Islet precursor cell (in vitro differentiated cells): Measurements from ENCODE around the gene PLD5.
"Not testable (repeated sequence)": the region's sequence is repeated elsewhere in the genome, so short reads cannot be mapped to it uniquely, and the experiment has no call there.

Experiments used
- DNase-seq: peaks from one replicate; pipeline ENCODE4 v3.0.0-alpha.2; 2018

Gene PLD5

DNA sequence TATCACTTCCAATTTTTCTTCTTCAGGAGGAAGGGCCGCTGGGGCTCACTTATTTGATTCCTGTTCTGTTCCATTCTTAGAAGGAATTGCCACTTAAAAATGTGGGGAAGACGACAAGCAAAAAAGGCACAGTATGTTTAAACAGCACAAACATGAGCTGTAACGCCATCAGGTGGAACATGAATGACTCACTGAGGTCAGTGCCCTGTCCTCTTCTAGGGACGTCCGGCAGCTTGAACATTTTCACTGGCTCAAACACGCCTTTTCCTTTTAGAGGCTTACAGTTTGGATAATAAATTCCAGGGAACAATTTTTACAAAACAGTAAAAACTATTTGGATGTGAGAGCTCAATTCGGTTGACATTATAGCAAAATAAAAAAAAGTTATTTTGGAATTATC lies 260.1 kb downstream of the PLD5 start:
- DNase-seq: not testable (repeated sequence)

DNA sequence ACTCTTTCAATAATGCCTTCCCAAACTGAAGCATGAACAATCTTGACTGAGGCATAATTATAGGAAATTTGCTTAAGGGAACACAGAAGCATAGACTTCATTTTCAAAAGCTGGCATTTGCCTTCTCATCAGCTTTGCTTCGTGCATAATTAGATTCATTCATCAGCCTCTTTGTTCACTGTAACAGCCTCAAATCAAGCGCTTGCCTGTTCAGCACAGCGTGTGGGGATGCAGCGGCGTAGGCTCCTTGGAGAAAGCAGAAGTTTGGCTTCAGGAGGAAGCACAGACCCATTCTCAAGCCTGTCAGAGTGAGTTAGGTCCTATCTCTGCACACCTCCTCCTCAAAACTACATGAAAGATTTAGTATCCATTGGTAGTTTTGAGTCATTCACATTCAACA lies 279.2 kb downstream of the PLD5 start:
- no peak for DNase-seq

DNA sequence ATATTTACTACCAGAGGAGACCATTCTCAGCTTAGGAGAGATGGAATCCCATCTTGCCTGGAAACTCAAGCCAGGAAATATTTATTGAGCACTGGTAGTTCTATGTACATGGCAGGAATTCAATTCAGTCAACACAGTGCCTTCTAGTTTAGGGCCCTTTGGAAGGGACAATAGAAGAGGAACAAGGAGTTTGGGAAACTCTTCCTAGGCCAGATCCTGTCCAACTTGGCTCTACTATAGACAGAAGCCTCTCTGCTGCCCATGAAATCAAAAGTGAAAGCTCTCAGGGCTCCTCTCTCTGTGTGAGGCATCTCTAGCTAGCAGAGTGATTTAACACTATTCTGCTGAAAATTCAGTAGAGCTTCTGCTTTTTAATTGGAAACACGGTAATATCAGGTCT lies 281.0 kb downstream of the PLD5 start:
- DNase-seq: no peak

DNA sequence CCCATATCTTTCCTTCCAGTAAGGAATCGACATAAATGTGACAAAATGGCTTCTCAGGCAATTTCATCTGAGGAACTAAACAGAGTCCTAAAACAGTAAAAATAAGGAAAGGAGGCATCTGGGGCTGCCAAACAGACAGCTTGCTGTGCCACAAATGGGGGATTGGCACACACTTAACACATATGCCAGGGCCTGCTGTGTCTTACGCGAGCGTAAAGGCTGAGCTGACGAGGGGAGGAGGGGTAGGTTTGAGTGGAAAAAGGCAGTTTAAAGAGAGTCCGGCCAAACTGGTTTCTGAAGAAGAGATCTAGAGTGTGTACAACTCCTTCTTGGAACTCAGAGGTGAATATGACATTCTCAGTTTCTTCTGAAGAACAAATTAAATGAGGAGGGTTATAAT lies 281.5 kb downstream of the PLD5 start:
- DNase-seq: no peak

DNA sequence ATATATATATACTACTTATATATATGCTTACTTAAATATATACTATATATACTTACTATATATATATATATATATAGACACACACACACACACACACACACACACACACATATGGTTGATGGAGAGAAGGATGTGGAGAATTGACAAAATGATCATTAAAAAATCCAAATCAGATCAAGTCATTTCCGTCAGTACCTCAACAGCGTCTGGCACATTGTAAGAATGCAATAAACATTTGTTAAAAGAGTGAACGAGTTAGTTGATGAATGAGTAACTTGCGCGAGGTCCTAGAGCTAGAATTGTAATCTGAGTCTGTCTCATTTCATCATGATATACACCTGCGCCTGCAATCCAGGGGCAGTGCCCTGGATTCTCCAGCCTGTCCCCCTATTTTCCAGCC lies 282.6 kb downstream of the PLD5 start:
- no peak for DNase-seq

DNA sequence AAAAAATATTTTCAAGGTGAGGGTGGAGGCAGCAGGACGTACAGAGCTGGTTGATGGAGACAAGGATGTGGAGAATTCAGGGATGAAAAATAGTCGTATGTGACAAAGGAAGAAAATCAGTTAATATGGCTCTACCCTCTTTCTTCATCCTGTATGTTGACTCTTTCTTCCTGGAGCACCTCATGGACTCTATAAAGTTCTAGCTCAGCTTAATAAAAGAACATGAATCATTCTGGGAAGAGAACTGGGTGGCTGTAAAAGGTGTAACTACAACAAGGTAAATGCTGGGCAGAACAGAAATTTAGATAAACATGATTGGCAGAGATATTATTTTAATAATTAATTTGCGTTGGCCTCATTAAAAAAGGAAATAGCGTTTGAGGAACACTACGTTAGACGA lies 283.8 kb downstream of the PLD5 start:
- DNase-seq: no peak

DNA sequence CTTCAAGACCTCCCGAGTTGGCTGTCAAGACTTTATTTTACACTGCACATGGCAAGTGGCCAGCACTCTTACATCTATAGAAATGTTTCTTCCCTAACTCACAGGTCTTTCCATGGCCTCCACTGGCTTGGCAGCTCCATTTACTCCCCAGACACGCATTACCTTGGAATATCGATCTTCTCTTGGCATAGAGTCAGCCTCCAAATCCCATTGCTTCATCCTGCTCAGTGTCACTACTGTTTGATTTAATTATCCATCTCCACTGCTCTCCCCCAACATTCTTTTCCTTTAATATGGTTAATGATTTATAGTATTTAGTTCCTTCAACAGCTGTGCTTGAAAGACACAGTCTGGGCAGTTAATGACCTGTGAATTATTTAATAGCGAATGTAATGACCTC lies 284.4 kb downstream of the PLD5 start:
- no peak for DNase-seq

DNA sequence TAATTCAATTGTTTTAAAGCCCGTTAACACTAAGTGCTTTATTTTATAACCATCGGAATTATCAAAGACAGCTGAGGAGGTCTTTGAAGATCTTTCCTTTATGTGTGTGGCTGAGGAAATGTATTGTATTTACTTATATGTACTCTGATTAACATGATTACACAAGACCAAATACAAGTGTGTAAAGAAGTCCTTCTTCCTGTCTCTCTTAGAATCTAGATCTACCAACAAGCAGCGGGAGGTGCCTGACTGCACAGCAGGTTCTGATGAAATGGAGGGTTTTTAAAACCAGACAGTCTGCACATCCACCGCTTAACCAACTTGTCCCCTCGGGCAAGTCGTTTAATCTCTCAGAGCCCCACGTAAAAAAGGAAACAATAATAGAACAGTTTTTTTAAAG lies 285.1 kb downstream of the PLD5 start:
- no peak for DNase-seq

DNA sequence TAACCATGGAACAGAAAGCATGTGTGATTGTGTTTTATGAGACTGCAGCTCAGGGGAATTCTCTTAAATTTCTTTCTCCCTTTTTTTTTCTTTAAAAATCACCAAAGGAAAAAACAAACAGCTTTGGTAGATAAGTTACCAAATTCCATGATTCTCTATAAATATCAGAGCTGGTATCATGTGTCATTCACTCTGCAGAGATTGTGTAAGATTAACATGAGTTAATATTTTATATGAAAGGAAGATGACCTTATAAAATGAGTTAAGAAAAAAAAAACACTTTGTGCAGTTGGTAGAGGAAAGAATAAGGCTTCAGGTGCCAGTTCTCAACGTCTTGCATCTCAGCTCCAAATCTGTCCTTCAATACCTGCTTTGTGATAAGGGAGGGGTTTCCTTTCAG lies 287.4 kb downstream of the PLD5 start:
- no peak for DNase-seq

DNA sequence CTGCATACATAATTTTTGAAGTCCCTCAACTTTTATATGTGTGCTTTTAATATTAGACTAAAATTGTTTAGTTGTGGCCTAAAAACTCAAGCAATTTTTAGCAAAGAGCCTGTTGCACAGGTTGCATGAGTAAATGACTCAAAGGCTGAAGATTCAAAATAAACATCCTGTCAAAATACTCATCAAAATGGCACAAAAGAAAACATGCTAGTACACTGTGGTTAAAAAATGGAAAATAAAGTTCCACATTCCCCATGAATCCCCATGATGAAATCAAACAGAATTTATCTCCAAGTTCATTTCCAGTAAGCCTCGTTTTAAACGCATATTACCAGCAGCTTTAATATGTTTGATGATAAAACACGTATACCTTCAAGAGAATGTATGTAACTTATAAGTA lies 295.5 kb downstream of the PLD5 start:
- DNase-seq: no peak

DNA sequence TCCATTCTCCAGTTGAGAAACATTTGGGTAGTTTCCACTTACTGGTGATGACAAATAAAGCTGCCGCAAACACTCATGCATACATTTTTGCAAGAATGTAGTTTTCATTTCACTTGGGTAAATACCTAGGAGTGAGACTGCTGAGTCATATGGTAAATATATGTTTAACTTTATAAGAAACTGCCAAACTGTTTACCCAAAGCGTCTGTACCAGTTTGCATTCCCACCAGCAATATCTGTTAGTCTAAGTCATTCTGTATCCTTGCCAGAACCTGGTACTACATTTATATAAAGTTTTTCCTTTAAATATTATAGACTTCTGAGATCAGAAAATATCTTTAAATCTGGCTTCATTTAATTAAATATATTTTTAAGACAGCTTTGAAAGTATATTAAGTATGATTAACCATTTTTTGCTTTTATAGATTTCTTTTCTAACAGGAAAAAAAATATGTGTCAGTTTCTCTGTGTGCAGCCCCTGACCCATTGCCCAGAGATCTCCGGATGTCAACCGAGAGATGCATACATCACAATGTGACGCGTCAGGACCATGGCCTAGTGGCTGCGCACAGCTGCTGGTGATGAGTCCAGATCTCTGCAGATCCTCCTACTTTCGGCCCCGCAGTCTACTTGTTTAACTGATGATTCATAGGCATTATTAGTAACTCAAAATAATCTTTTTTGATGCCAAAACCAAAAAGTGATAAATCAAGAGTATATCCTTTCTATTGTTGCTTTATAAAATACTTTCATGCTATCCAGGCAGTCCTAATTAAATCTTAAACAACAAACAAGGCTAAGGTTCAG lies 298.5 kb downstream of the PLD5 start:
- DNase-seq: no peak

DNA sequence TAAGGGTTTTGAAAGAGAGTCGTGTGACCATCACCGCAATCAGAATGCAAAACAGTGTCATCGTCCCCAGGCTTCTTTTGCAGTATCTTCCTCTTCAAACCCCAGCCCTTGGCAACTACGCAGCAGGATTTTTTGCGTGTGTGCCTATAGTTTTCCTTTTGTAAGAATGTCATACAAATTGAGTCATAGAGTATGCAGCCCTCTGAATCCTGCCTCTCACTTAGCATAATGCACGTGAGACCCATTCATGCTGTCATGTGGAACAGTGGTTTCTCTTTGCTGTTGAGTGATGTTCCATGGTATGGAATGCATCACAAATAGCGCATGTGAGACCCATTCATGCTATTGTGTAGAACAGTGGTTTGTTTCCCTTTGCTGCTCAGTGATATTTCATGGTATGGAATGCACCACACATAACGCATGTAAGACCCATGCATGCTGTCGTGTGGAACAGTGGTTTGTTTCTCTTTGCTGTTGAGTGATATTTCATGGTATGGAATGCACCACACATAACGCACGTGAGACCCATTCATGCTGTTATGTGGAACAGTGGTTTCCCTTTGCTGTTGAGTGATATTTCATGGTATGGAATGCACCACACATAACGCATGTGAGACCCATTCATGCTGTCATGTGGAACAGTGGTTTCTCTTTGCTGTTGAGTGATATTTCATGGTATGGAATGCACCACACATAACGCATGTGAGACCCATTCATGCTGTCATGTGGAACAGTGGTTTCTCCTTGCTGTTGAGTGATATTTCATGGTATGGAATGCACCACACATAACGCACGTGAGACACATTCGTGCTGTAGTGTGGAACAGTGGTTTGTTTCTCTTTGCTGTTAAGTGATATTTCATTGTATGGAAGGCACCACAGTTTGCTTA lies 299.4 kb downstream of the PLD5 start:
- not testable (repeated sequence) for DNase-seq

DNA sequence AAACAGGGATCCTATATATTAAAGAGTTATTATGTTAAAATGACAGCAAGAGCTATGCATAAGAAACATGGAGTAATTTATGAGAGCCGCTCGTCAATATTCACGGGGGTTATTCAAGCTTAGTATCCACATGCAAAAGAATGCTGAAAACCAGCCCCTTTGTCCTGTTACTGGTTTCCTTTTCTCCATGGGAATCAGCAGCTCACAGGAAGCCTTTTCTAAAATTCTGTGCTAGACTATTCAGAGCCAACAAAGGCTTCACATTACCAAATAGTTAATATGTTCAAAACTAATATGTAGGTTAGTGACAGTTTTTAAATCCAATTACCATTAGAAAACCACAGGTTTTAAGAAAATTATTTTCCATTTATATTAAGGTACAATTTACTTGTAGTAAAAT lies 300.0 kb downstream of the PLD5 start:
- no peak for DNase-seq

DNA sequence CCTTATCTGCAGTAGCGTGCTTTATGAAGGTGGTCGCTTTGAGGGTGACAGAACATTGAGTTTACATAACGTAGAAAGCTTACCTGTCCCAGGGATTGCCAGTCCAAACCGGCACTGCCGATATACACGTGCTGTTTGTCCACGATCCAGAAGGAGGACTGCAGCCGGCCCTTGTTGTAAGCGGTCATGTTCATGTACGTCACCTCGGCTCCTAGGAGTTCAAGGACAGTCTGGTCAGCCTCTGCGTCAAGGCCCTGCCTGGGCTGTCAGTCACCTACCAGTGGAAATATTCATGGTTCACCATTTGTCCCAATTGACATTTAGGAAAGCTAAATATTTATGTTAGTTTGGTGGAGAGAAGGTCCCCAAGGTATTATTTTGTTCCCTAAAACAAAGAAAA lies 304.6 kb downstream of the PLD5 start:
- DNase-seq: no peak

DNA sequence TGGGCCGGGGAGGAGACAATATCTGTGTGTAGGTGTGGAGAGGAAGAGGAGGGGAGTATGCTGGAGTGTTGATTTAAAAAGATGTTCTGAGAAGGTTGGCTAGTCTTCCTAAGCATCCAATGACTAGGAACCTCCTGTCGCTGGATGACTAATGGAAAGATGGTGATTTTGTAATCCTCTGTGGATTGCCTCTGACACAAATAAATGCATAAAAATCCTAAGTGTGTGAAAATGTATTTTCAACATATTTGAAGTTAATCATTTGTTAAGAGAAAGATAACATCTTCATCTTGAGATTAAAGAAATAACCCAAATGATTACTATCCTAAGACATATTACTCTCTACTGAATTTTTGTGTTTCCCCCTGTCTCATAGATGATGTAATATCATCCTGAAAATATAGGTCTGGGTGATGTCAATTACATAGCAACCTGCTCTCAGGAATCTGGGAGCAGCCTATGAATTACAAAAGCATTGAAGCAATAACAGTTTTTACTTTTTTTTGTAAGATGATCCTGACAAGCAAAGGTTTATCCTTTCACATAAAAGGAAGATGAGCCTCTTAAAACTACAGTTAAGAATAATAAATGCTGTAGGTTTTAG lies 305.1 kb downstream of the PLD5 start:
- DNase-seq: no peak

DNA sequence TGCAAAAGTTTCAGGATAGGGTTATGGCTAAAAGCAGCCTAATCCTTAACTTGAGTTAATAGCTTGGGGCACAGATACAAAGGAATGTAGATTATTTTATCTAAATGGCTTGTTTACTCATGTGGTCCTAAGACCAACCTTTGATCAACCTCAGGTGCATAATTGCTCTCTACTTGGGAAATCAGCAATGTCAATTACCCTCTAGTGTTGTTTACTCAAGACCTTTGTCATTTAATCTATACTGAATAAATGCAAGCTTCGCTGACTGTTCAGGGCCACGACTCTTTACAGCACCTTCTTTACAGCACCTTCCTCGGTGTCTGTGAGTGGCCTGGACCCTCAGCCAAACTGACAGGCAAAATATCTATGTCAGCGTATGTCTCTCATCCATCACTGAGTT lies 308.1 kb downstream of the PLD5 start:
- DNase-seq: no peak

DNA sequence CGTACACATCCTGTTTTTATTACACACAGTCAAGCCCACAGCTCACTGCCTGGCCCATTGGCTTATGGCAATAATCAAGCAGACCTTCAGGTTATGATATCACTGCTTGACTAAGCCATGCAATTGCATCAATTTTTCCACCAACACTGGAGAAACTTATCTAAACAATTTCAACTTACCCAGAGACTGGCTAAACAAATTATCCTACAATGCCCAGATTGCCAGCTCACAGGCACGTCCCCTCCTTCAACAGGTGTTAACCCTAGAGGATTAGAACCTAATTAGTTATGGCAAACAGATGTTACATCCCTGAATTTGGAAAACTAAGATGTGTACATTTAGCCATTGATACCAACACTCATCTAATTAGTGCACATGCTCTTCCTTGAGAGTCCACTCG lies 310.0 kb downstream of the PLD5 start:
- not testable (repeated sequence) for DNase-seq

DNA sequence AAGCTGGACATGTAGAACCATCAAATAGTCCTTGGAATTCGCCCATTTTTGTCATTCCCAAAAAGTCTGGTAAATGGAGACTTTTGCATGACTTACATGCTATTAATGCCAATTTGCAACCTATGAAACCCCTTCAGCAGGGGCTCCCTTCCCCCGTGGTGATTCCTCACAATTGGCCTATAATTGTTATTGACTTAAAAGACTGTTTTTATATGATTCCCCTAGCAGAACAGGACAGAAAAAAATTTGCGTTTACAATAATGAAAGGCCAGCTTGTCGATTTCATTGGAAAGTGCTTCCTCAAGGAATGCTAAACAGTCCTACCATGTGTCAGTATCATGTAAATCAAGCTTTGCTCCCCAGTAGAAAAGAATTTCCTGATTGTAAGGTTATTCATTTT lies 311.5 kb downstream of the PLD5 start:
- DNase-seq: not testable (repeated sequence)

DNA sequence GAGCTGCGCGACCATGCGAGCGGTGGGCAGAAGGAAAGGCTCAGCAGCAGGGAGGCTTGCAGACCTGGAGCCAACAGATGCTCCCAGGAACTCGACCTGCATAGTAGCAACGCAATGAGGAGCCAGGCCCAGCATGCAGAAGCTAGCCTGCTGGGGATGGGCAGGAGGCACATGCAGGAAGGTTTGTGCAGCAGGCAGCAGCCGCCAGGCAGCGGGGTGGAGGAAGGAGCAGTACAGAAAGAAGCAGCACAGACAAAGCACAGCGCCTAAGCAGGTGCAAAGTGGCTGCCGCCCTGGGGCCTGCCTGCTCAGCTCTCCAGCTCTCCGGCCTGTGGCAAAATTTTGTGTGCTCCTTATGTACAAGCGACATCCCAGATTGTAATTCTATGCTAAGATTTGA lies 312.1 kb downstream of the PLD5 start:
- DNase-seq: peak; percentile 64

DNA sequence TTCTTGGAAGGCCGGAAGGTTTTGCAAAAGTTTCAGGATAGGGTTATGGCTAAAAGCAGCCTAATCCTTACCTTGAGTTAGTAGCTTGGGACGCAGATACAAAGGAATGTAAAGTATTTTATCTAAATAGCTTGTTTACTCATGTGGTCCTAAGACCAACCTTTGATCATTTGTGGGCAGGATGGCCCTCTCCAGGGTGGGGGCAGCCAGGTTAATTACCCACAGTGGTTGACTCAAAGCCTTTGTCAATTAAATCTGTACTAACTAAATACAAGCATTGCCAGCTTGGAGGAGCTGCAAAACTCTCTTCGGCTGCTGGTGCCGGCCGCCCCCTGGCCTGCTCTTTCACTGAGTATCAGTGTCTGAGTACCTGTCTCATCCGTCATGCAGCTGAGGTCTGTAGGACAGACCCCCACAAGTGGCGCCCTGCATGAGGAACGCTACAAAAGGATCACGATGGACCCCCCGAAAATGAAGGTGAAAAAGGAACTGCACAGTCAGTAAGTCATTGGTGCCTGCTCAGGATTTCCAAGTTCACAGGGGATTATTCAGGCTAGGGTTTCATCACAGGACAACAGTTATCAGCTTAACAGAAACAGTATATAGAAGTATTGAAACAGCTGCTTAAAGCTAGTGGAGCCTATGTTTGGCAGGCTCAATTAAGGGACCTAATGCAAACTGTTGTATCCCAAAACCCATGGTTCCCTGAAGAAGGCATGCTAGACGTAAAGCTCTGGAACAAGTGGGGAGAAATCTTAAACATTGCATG lies 313.1 kb downstream of the PLD5 start:
- peak; percentile 75 for DNase-seq

DNA sequence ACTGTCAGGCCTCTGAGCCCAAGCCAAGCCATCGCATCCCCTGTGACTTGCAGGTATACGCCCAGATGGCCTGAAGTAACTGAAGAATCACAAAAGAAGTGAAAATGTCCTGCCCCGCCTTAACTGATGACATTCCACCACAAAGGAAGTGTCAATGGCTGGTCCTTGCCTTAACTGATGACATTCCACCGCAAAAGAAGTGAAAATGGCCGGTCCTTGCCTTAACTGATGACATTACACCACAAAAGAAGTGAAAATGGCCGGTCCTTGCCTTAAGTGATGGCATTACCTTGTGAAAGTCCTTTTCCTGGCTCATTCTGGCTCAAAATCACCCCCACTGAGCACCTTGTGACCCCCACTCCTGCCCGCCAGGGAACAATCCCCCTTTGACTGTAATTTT lies 314.2 kb downstream of the PLD5 start:
- DNase-seq: not testable (repeated sequence)

DNA sequence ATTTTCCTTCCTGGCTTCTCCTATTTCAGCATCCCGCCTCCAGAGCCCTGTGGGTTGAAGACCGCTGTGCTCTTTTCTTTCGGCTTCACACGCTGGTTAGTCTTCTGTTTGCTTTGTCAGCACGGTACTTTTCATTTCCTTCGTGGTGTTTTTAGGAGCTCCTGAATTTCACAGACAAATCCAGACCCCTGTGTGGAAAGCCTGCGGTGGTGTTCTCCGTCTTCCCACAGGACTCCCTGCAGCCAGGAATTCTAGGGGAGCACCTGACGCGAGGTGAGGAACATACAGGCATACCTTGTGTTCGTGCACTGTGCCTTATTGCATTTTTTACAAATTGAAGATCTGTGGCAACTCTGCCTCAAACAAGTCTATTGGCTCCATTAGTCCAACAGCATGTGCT lies 315.4 kb downstream of the PLD5 start:
- no peak for DNase-seq

DNA sequence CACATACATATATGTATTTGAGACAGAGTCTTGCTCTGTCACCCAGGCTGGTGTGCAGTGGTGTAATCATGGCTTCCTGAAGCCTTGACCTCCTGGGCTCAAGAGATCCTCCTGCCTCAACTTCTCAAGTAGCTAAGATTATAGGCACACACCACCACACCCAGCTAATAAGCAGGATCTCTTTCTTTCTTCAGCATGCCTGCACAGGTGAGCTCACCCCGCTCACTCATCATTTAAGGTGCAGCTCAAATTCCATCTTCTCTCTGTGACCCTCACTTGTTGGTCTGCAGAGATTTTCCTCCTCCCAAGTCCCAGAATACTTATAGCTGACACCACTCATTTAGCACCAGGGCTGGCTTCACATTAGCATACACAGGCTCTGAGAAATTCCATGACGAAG lies 316.5 kb downstream of the PLD5 start:
- DNase-seq: no peak
